ENCODE data around the gene MYO1F.

- TF ChIP-seq, protein P1, sequence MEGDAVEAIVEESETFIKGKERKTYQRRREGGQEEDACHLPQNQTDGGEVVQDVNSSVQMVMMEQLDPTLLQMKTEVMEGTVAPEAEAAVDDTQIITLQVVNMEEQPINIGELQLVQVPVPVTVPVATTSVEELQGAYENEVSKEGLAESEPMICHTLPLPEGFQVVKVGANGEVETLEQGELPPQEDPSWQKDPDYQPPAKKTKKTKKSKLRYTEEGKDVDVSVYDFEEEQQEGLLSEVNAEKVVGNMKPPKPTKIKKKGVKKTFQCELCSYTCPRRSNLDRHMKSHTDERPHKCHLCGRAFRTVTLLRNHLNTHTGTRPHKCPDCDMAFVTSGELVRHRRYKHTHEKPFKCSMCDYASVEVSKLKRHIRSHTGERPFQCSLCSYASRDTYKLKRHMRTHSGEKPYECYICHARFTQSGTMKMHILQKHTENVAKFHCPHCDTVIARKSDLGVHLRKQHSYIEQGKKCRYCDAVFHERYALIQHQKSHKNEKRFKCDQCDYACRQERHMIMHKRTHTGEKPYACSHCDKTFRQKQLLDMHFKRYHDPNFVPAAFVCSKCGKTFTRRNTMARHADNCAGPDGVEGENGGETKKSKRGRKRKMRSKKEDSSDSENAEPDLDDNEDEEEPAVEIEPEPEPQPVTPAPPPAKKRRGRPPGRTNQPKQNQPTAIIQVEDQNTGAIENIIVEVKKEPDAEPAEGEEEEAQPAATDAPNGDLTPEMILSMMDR (IDR thresholded peaks at IDR 0.05) = no peak
- no peak for TF ChIP-seq POLR2A (IDR thresholded peaks at IDR 0.05)
These were observed 66.6 kb downstream of the MYO1F start for GRCh38 chr19:8510589-8511115.
